Retinal pigment epithelial cell (primary cell): Measurements from ENCODE around the gene PAK4.

Experiments used
- DNase-seq: peaks from one replicate; pipeline ENCODE4 v3.0.0-alpha.2; 2010; ENCODE audit warnings: low read depth
- H3K4me3 ChIP-seq: 2 replicates; pipeline ENCODE4 v1.5.1; 2011; ENCODE audit warnings: mild to moderate bottlenecking, low read length, control low read depth, moderate library complexity
- CTCF ChIP-seq: conservative IDR thresholded peaks from 2 replicates; pipeline ENCODE4 v1.5.1; 2011; ENCODE audit warnings: low read depth, low read length, control low read depth, inconsistent platforms

PAK4 gene

GRCh38 chr19:39125554-39126311 lies at the start of gene PAK4:
TSS of gene PAK4 (plus strand) at chr19:39125786. CDS start at chr19:39169554, 43,768 bp downstream.
- DNase-seq = peak; percentile 90
- no peak for TF ChIP-seq CTCF
- H3K4me3 ChIP-seq = peak within 1 kb of the TSS; percentile 71

GRCh38 chr19:39077323-39077722 lies 48.3 kb upstream of the PAK4 start:
- no peak for DNase-seq
- no peak for TF ChIP-seq CTCF
- H3K4me3 ChIP-seq = no peak overlapping the region

DNA sequence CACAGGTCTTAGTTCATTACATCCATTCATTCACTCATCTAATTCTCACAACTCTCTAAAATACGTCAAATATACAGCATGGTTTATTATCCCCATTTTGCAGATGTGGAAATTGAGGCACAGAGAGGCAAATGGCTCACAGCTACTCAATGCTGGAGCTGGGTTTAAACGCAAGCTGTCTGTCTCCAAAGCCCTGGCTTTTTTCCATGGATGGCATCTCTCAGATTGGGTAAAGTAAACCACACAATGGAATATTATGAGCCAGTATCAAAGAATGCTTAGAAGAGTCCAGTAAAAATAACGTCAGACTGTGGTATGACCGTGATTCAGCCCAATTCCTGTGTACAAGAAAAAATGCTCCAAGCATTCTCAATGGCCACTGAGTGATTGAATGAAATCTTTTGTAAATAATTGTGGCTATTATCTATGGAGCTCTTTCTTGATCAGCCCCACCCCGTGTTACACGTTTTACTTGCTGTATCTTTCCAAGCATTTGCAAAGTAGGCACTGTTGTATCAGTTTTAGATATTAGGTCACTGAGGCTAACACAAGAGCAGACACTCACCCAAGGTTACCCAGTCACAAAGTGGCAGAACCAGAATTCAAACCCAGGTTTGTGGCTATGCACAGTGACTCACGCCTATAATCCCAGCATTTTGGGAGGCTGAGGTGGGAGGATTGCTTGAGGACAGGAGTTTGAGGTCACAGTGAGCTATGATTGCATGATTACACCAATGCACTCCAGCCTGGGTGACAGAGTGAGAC lies 47.0 kb upstream of the PAK4 start:
- H3K4me3 ChIP-seq = no peak overlapping the region
- DNase-seq = peak; percentile 55
- TF ChIP-seq CTCF = no peak

- DNase-seq = no peak
- H3K4me3 ChIP-seq = no peak overlapping the region
- TF ChIP-seq CTCF = no peak
These were observed 45.2 kb upstream of the PAK4 start for GRCh38 chr19:39080431-39080830.

- H3K4me3 ChIP-seq = no peak overlapping the region
- DNase-seq = no peak
- no peak for TF ChIP-seq CTCF
These were observed 43.4 kb upstream of the PAK4 start for GRCh38 chr19:39082167-39082566.

- no peak for TF ChIP-seq CTCF
- no peak overlapping the region for H3K4me3 ChIP-seq
- DNase-seq = no peak
These were observed 42.6 kb upstream of the PAK4 start for GRCh38 chr19:39082745-39083598.
